ENCODE results near the gene PPARG. TPM values are rescaled to one million over a fixed set of nuclear protein-coding genes. Genes with fewer than 3 reads are reported as not detected.
A peak's percentile ranks its signal among the peaks of the same experiment; 100 is the strongest.

PPARG gene
- polyA plus RNA-seq, 6 donors from 2014 or later = not detected

GRCh38 chr3:12303534-12303933, 14.7 kb downstream of the PPARG start:
- ATAC-seq (ENCODE audit: low read depth in 2 of 2) (no peak), DNase-seq (no peak)
- H3K9me3 Mint-ChIP-seq = peaks cover 0 to 2% (median 0%) of the 10 kb centered on the region in 7 donors
- H3K27me3 Mint-ChIP-seq = peaks cover 14 to 33% (median 31%) of the 10 kb centered on the region in 3 donors
- H3K27ac Mint-ChIP-seq = no peak overlapping the region
- H3K4me3 Mint-ChIP-seq = no peak overlapping the region
- no peaks in the 10 kb centered on the region for H3K4me1 Mint-ChIP-seq
- no peaks in the 10 kb centered on the region for H3K36me3 Mint-ChIP-seq

GRCh38 chr3:12303993-12304392, 15.1 kb downstream of the PPARG start:
- no peak for DNase-seq

GRCh38 chr3:12307136-12307535, 18.3 kb downstream of the PPARG start:
- Mint-ChIP-seq H3K4me1 (no peaks in the 10 kb centered on the region), H3K9me3 (peaks cover 0 to 2% (median 0%) of the 10 kb centered on the region in 7 donors), H3K27ac (no peak overlapping the region), H3K4me3 (no peak overlapping the region), H3K27me3 (peaks cover 14 to 26% (median 25%) of the 10 kb centered on the region in 3 donors), H3K36me3 (no peaks in the 10 kb centered on the region)
- ATAC-seq (ENCODE audit: low read depth in 2 of 2) (no peak), DNase-seq (no peak)

More at GRCh38 chr3:12303993-12304392, 15.1 kb downstream of the PPARG start:
- ATAC-seq (ENCODE audit: low read depth in 2 of 2) = no peak
- Mint-ChIP-seq H3K4me3 (no peak overlapping the region), H3K4me1 (no peaks in the 10 kb centered on the region), H3K27ac (no peak overlapping the region), H3K27me3 (peaks cover 14 to 33% (median 31%) of the 10 kb centered on the region in 3 donors), H3K9me3 (peaks cover 0 to 2% (median 0%) of the 10 kb centered on the region in 7 donors), H3K36me3 (no peaks in the 10 kb centered on the region)

- H3K27ac Mint-ChIP-seq = no peak overlapping the region
- peaks cover 9 to 19% (median 18%) of the 10 kb centered on the region in 3 donors for H3K27me3 Mint-ChIP-seq
- ATAC-seq (ENCODE audit: low read depth in 2 of 2) = no peak
- no peak for DNase-seq
- H3K4me1 Mint-ChIP-seq = no peaks in the 10 kb centered on the region
- H3K9me3 Mint-ChIP-seq = peaks cover 0 to 2% (median 0%) of the 10 kb centered on the region in 7 donors
- H3K4me3 Mint-ChIP-seq = no peak overlapping the region
- H3K36me3 Mint-ChIP-seq = no peaks in the 10 kb centered on the region
These were observed 19.6 kb downstream of the PPARG start for GRCh38 chr3:12308517-12308916.

- Mint-ChIP-seq H3K4me1 (no peaks in the 10 kb centered on the region), H3K4me3 (peak overlapping the region in 1 of 8 donors; percentile 31), H3K27ac (no peak overlapping the region), H3K9me3 (peaks cover 0 to 2% (median 0%) of the 10 kb centered on the region in 7 donors), H3K27me3 (peaks cover 9 to 18% (median 16%) of the 10 kb centered on the region in 3 donors), H3K36me3 (no peaks in the 10 kb centered on the region)
- no peak for DNase-seq
- ATAC-seq (ENCODE audit: low read depth in 2 of 2) = no peak
These were observed 20.8 kb downstream of the PPARG start for GRCh38 chr3:12309716-12310115.

GRCh38 chr3:12312010-12312409, 23.1 kb downstream of the PPARG start:
- DNase-seq (no peak), ATAC-seq (ENCODE audit: low read depth in 2 of 2) (no peak)
- no peaks in the 10 kb centered on the region for H3K4me1 Mint-ChIP-seq
- H3K27me3 Mint-ChIP-seq = peaks cover 15 to 18% (median 16%) of the 10 kb centered on the region in 3 donors
- no peaks in the 10 kb centered on the region for H3K36me3 Mint-ChIP-seq
- no peaks in the 10 kb centered on the region for H3K9me3 Mint-ChIP-seq
- no peak overlapping the region for H3K4me3 Mint-ChIP-seq
- H3K27ac Mint-ChIP-seq = no peak overlapping the region

GRCh38 chr3:12313519-12313918, 24.6 kb downstream of the PPARG start:
- Mint-ChIP-seq H3K9me3 (no peaks in the 10 kb centered on the region), H3K4me1 (no peaks in the 10 kb centered on the region), H3K4me3 (no peak overlapping the region), H3K36me3 (no peaks in the 10 kb centered on the region), H3K27me3 (peaks cover 9 to 10% (median 9%) of the 10 kb centered on the region in 3 donors), H3K27ac (no peak overlapping the region)
- ATAC-seq (ENCODE audit: low read depth in 2 of 2) (no peak), DNase-seq (no peak)

- no peak for ATAC-seq (ENCODE audit: low read depth in 2 of 2)
- peaks cover 9 to 12% (median 12%) of the 10 kb centered on the region in 3 donors for H3K27me3 Mint-ChIP-seq
- DNase-seq = no peak
- H3K27ac Mint-ChIP-seq = no peak overlapping the region
- no peak overlapping the region for H3K4me3 Mint-ChIP-seq
- H3K4me1 Mint-ChIP-seq = no peaks in the 10 kb centered on the region
- no peaks in the 10 kb centered on the region for H3K36me3 Mint-ChIP-seq
- H3K9me3 Mint-ChIP-seq = no peaks in the 10 kb centered on the region
These were observed 27.4 kb downstream of the PPARG start for GRCh38 chr3:12316253-12316652.

- Mint-ChIP-seq H3K4me3 (no peak overlapping the region), H3K27me3 (peaks cover 9 to 16% (median 16%) of the 10 kb centered on the region in 3 donors), H3K4me1 (no peaks in the 10 kb centered on the region), H3K27ac (no peak overlapping the region), H3K36me3 (no peaks in the 10 kb centered on the region), H3K9me3 (no peaks in the 10 kb centered on the region)
- DNase-seq = no peak
- no peak for ATAC-seq (ENCODE audit: low read depth in 2 of 2)
These were observed 28.0 kb downstream of the PPARG start for GRCh38 chr3:12316729-12317351.

- ATAC-seq (ENCODE audit: low read depth in 2 of 2) = no peak
These were observed 29.0 kb downstream of the PPARG start for GRCh38 chr3:12317914-12318313.

GRCh38 chr3:12318758-12319621, 30.1 kb downstream of the PPARG start:
- H3K36me3 Mint-ChIP-seq = no peaks in the 10 kb centered on the region
- H3K4me1 Mint-ChIP-seq = no peaks in the 10 kb centered on the region
- ATAC-seq (ENCODE audit: low read depth in 2 of 2) = no peak
- DNase-seq = no peak
- peaks cover 0 to 3% (median 0%) of the 10 kb centered on the region in 7 donors for H3K9me3 Mint-ChIP-seq
- H3K4me3 Mint-ChIP-seq = no peak overlapping the region
- H3K27ac Mint-ChIP-seq = no peak overlapping the region
- H3K27me3 Mint-ChIP-seq = peaks cover 23 to 31% (median 29%) of the 10 kb centered on the region in 3 donors

More at GRCh38 chr3:12317914-12318313, 29.0 kb downstream of the PPARG start:
- Mint-ChIP-seq H3K4me3 (peak overlapping the region in 1 of 8 donors; percentile 60), H3K4me1 (no peaks in the 10 kb centered on the region), H3K27me3 (peaks cover 16 to 23% (median 19%) of the 10 kb centered on the region in 3 donors), H3K9me3 (peaks cover 0 to under 1% (median 0%) of the 10 kb centered on the region in 7 donors), H3K36me3 (no peaks in the 10 kb centered on the region), H3K27ac (no peak overlapping the region)
- no peak for DNase-seq

- Mint-ChIP-seq H3K4me3 (no peak overlapping the region), H3K4me1 (no peaks in the 10 kb centered on the region), H3K27me3 (peaks cover 16 to 28% (median 22%) of the 10 kb centered on the region in 3 donors), H3K27ac (peak overlapping the region in 1 of 6 donors; percentile 2), H3K9me3 (peaks cover 0 to 3% (median 0%) of the 10 kb centered on the region in 7 donors), H3K36me3 (no peaks in the 10 kb centered on the region)
- no peak for ATAC-seq (ENCODE audit: low read depth in 2 of 2)
- DNase-seq = no peak
These were observed 32.1 kb downstream of the PPARG start for GRCh38 chr3:12321015-12321414.

- no peak overlapping the region for H3K27ac Mint-ChIP-seq
- H3K4me1 Mint-ChIP-seq = no peaks in the 10 kb centered on the region
- H3K27me3 Mint-ChIP-seq = peaks cover 17 to 22% (median 22%) of the 10 kb centered on the region in 3 donors
- H3K4me3 Mint-ChIP-seq = no peak overlapping the region
- no peaks in the 10 kb centered on the region for H3K36me3 Mint-ChIP-seq
- ATAC-seq (ENCODE audit: low read depth in 2 of 2) (no peak), DNase-seq (no peak)
- H3K9me3 Mint-ChIP-seq = peaks cover 0 to 3% (median 0%) of the 10 kb centered on the region in 7 donors
These were observed 34.4 kb downstream of the PPARG start for GRCh38 chr3:12323237-12323636.

All from naive B cell (primary cell).